GM18861 (cell line): ENCODE data around the gene MOBP.

Source experiments
- ATAC-seq: cut with Tn5 transposase; IDR thresholded peaks from one replicate; pipeline ENCODE4 v1.9.1; 2021; ENCODE audit not compliant: unreplicated experiment

MOBP gene

GRCh38 chr3:39532777-39533176 is 65.3 kb downstream of the MOBP start:
- ATAC-seq, result no peak

GRCh38 chr3:39533226-39533625 is 65.7 kb downstream of the MOBP start:
- ATAC-seq, result no peak

GRCh38 chr3:39540162-39540921 is 72.9 kb downstream of the MOBP start:
- no peak for ATAC-seq

GRCh38 chr3:39541442-39541841 is 74.0 kb downstream of the MOBP start:
- ATAC-seq, result no peak

- no peak for ATAC-seq
Measured at GRCh38 chr3:39541917-39542329, 74.4 kb downstream of the MOBP start.

- ATAC-seq, result no peak
Measured at GRCh38 chr3:39542588-39542988, 75.1 kb downstream of the MOBP start.

GRCh38 chr3:39548282-39548681 is 80.8 kb downstream of the MOBP start:
- no peak for ATAC-seq

- ATAC-seq, result no peak
Measured at GRCh38 chr3:39550354-39551051, 83.0 kb downstream of the MOBP start.
